HepG2 (cell line): ENCODE measurements around the gene CHST12. TPM values are rescaled to one million over a fixed set of nuclear protein-coding genes. Genes with fewer than 3 reads are reported as not detected.
"Not testable (repeated sequence)": the region's sequence is repeated elsewhere in the genome, so short reads cannot be mapped to it uniquely, and the experiment has no call there.

Experiments
- AGO2 ChIP-seq: fragments of 200-400 bp; formaldehyde crosslinking; optimal IDR thresholded peaks from 2 replicates; pipeline ENCODE3; 2017; ENCODE audit warnings: mild to moderate bottlenecking, low read depth, low read length, moderate library complexity
- ARID5B ChIP-seq: IDR thresholded peaks from 2 replicates; pipeline ENCODE4 v1.4.0; 2020; ENCODE audit warnings: mild to moderate bottlenecking, missing genetic modification reagents
- GATAD2A ChIP-seq: IDR thresholded peaks from 2 replicates; pipeline ENCODE4 v1.6.1; 2016
- HNF1A ChIP-seq, 2 experiments: sonication (generic) in 1 of 2; formaldehyde crosslinking in 1 of 2; IDR thresholded peaks; 2 replicates each; pipeline versions ENCODE4 v1.4.0 to v1.6.1; 2016 to 2020; ENCODE audit warnings: borderline replicate concordance in 1 of 2, low read depth in 1 of 2, mild to moderate bottlenecking in 1 of 2, missing genetic modification reagents in 1 of 2
- HNF1B ChIP-seq: sonication (generic); formaldehyde crosslinking; IDR thresholded peaks from 2 replicates; pipeline ENCODE4 v1.5.1; 2020; ENCODE audit warnings: mild to moderate bottlenecking, moderate library complexity, missing genetic modification reagents
- KAT8 ChIP-seq: IDR thresholded peaks from 2 replicates; pipeline ENCODE4 v1.6.1; 2016; ENCODE audit warnings: missing genetic modification reagents, missing compliant biosample characterization
- MIXL1 ChIP-seq: IDR thresholded peaks from 2 replicates; pipeline ENCODE4 v1.6.1; 2016
- SOX5 ChIP-seq: IDR thresholded peaks from 2 replicates; pipeline ENCODE4 v1.6.1; 2016; ENCODE audit warnings: borderline replicate concordance
- TFDP1 ChIP-seq: IDR thresholded peaks from 2 replicates; pipeline ENCODE4 v1.6.1; 2016; ENCODE audit warnings: missing compliant biosample characterization, missing genetic modification reagents, borderline replicate concordance
- ZNF652 ChIP-seq: IDR thresholded peaks from 2 replicates; pipeline ENCODE4 v1.6.1; 2016; ENCODE audit warnings: low read depth, borderline replicate concordance
- ZNF687 ChIP-seq: sonication (generic); formaldehyde crosslinking; IDR thresholded peaks from 2 replicates; pipeline ENCODE4 v1.5.1; 2020; ENCODE audit warnings: mild to moderate bottlenecking, missing genetic modification reagents, moderate library complexity
- polyA plus RNA-seq, 8 experiments: library from polyadenylated mRNA; depleted of rRNA in 3 of 8; stranded (reverse) in 7 of 8; unstranded in 1 of 8; fragments of >200 nt; fragmentation: Illumina TruSeq in 4 of 8; extraction: Trizol in 4 of 8; gene quantifications; 2 replicates each; pipeline versions ENCODE4 v1.2.1 to v1.2.3, GENCODE V29; 2011 to 2016; ENCODE audit warnings: low read depth in 4 of 8, missing spikeins in 1 of 8, mixed read lengths in 1 of 8; ENCODE audit not compliant: insufficient read depth in 1 of 8
- total RNA-seq, 5 experiments: library from RNA; depleted of rRNA; stranded (reverse); fragments of >200 nt; fragmentation: Illumina TruSeq; extraction: Trizol; gene quantifications; 2 replicates each; pipeline ENCODE4 v1.2.3, GENCODE V29; 2016; ENCODE audit warnings: low read depth in 1 of 5

CHST12 gene
- total and polyA plus RNA-seq, 2 of the 13 experiments (the other 11 are each of a cell fraction or from before 2014, with no cell fraction given): 6.4 to 15.8 TPM

GRCh38 chr7:2390020-2390816, 13.2 kb upstream of the CHST12 start (continued):
- TF ChIP-seq HNF1A (IDR thresholded peaks at IDR 0.05; ENCODE audit: low read depth): peak; percentile 30; the same call in 1 of the 2 replicates
- not testable (repeated sequence) for TF ChIP-seq HNF1A (CRISPR knock-in tag; IDR thresholded peaks at IDR 0.05; ENCODE audit: borderline replicate concordance)
- TF ChIP-seq AGO2: peak; percentile 50
- TF ChIP-seq ARID5B (CRISPR knock-in tag): peak; percentile 39; the same call in 1 of the 2 replicates
- TF ChIP-seq MIXL1: peak; percentile 70; the same call in 1 of the 2 replicates
- TF ChIP-seq HNF1B (CRISPR knock-in tag): 0 out of 2 replicates have a peak, but pooled peaks have one; percentile 39
- TF ChIP-seq KAT8 (CRISPR knock-in tag): 0 out of 2 replicates have a peak, but pooled peaks have one; percentile 40
- TF ChIP-seq ZNF652 (CRISPR knock-in tag): peak; percentile 90
- 0 out of 2 replicates have a peak, but pooled peaks have one; percentile 23 for TF ChIP-seq GATAD2A (CRISPR knock-in tag)
- 0 out of 2 replicates have a peak, but pooled peaks have one; percentile 22 for TF ChIP-seq SOX5 (CRISPR knock-in tag)
- peak; percentile 79 for TF ChIP-seq ZNF687 (CRISPR knock-in tag)
- 0 out of 2 replicates have a peak, but pooled peaks have one; percentile 20 for TF ChIP-seq TFDP1 (CRISPR knock-in tag)
- TF ChIP-seq, all 625 proteins: peak for 17; not testable (repeated sequence) for 608
